Cardiac muscle cell (in vitro differentiated cells and primary cell): ENCODE data around the gene DYSF. TPM values are rescaled to one million over a fixed set of nuclear protein-coding genes. Genes with fewer than 3 reads are reported as not detected.

Source experiments
- DNase-seq, 2 donors: peaks; one replicate each; pipeline versions ENCODE4 v3.0.0 to v3.0.0-alpha.2; 2010 to 2017; ENCODE audit warnings: low read depth in 1 of 2, low spot score in 1 of 2
- H3K27ac ChIP-seq: fragments of 200-600 bp; sonication (generic); 2 replicates; pipeline ENCODE4 v1.5.1; 2016
- H3K27me3 ChIP-seq: fragments of 200-600 bp; sonication (generic); 2 replicates; pipeline ENCODE4 v1.6.0; 2016; ENCODE audit warnings: control low read depth
- H3K36me3 ChIP-seq: fragments of 200-600 bp; sonication (generic); 2 replicates; pipeline ENCODE4 v1.5.1; 2016; ENCODE audit warnings: control low read depth
- H3K4me1 ChIP-seq: fragments of 200-600 bp; sonication (generic); 2 replicates; pipeline ENCODE4 v1.8.1; 2017; ENCODE audit warnings: low read depth, mild to moderate bottlenecking, mixed run types
- H3K4me3 ChIP-seq: fragments of 200-600 bp; sonication (generic); 2 replicates; pipeline ENCODE4 v1.5.1; 2016; ENCODE audit warnings: mild to moderate bottlenecking
- H3K9me3 ChIP-seq: fragments of 200-600 bp; sonication (generic); 2 replicates; pipeline ENCODE4 v1.5.1; 2017; ENCODE audit warnings: low read depth, mild to moderate bottlenecking, control low read depth
- polyA plus RNA-seq: library from polyadenylated mRNA; unstranded; fragments of >200 nt; fragmentation: Nextera tagmentation; extraction: Ambion mirVana; gene quantifications from 2 replicates; pipeline ENCODE4 v1.2.1, GENCODE V29; 2016
- total RNA-seq: library from RNA; depleted of rRNA; stranded (reverse); fragments of >200 nt; gene quantifications from 2 replicates; pipeline ENCODE4 v1.2.3, GENCODE V29; 2016
- TF ChIP-seq, protein P1 (sequence below): IDR thresholded peaks from 2 replicates; pipeline ENCODE4 v1.5.1; 2012; ENCODE audit warnings: low read depth, mild to moderate bottlenecking, low read length

The DYSF gene
- total and polyA plus RNA-seq, 2 experiments from 2014 or later = 34.6 to 57.4 TPM

DNA sequence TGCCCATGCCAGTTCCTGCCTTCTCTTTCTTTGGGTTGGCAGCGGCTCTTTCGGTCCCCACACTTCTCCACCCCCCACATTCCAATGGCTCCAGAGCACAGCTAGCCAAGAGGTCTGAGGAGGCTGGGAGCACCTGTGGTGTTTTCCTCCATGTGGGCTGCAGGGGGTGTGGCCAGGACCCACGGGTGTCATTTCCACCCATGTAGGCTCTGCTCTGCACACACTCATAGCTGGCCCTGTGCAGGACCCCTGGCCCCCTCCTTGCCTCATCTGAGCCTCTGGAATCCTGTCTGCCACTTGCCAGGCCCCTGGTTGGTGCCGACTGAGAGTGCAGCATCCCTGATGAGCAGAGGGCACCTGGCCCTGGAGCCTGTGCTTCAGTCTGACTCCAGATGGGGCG, 46.3 kb downstream of the DYSF start:
- Histone ChIP-seq H3K27me3 (no peaks in the 10 kb centered on the region), H3K4me3 (no peak overlapping the region), H3K4me1 (peaks cover 29% of the 10 kb centered on the region), H3K36me3 (no peaks in the 10 kb centered on the region), H3K9me3 (no peaks in the 10 kb centered on the region), H3K27ac (no peak overlapping the region)
- no peak for DNase-seq
- TF ChIP-seq, protein P1, sequence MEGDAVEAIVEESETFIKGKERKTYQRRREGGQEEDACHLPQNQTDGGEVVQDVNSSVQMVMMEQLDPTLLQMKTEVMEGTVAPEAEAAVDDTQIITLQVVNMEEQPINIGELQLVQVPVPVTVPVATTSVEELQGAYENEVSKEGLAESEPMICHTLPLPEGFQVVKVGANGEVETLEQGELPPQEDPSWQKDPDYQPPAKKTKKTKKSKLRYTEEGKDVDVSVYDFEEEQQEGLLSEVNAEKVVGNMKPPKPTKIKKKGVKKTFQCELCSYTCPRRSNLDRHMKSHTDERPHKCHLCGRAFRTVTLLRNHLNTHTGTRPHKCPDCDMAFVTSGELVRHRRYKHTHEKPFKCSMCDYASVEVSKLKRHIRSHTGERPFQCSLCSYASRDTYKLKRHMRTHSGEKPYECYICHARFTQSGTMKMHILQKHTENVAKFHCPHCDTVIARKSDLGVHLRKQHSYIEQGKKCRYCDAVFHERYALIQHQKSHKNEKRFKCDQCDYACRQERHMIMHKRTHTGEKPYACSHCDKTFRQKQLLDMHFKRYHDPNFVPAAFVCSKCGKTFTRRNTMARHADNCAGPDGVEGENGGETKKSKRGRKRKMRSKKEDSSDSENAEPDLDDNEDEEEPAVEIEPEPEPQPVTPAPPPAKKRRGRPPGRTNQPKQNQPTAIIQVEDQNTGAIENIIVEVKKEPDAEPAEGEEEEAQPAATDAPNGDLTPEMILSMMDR = no peak

DNA sequence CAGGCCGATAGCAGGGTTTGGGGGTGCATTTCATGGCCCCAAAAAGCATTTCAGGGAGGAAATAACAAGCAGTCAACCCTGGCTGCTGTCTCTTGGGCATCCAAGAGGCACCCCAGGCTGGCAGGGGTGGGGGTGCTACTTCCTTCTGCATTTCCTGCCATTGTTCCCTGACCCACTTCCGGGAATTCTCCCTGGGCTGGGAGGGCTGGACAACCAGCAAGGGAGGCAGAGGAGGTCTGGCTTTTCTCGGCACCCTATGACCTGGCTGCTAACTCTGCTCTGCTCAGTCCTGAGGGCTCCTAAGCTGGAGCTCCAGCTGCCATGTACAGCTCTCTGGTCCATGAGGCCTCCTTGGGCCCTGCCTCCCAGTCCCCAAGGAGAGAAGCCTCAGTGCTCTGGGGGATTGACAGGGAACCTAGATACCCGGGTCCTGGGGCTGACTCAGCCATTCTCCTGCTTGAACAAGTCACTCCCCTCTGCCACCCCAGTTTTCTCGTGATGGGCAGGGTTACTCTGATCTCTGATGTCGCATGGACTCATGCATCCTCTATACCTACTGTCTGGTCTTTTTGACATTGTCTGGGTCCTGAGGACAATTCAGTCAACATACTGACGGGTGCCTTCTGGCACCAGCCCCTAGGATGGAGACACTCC, 47.2 kb downstream of the DYSF start:
- TF ChIP-seq, protein P1 = no peak
- Histone ChIP-seq H3K4me3 (no peak overlapping the region), H3K4me1 (peaks cover 38% of the 10 kb centered on the region), H3K27ac (no peak overlapping the region), H3K9me3 (no peaks in the 10 kb centered on the region), H3K36me3 (no peaks in the 10 kb centered on the region), H3K27me3 (no peaks in the 10 kb centered on the region)
- DNase-seq = peak in 1 of 2 donors; percentile 44

DNA sequence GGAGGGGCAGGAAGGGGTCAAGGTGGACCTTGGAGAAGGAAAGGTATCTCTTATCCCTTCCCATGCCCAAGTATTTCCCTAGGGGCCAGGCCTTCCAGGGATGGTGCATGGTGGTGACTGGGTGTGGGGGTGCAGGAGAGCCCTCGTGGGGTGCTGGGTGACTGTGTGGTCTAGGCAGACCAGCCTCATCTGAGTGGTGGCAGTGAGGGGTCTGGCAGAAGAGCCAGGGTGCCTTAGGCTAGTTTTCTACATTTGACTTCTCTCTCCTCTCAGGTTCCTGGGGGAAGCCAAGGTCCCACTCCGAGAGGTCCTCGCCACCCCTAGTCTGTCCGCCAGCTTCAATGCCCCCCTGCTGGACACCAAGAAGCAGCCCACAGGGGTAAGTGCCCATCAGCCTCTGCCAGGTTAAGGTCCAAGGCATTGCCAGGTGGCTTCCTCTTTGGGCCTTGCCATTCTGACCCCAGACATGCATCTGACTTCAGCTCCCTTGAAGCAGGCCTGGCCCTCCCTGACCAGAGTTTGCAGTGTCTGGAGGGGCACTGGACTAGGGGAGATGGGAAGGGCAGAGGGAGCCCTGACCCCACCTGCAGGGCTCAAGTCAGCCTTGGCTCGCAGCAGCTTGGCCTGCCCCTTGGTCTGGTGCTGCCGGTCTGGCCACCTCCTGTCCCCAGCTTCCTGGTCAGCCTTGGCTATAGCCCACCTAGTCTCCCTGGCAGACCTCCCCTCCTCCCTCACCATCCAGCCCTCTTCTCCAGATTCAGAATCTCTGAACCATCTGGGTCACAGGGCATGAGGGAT, 49.8 kb downstream of the DYSF start:
- Histone ChIP-seq H3K27ac (peak overlapping the region; percentile 85), H3K9me3 (no peaks in the 10 kb centered on the region), H3K36me3 (no peaks in the 10 kb centered on the region), H3K4me1 (peaks cover 37% of the 10 kb centered on the region), H3K4me3 (no peak overlapping the region), H3K27me3 (no peaks in the 10 kb centered on the region)
- no peak for DNase-seq
- TF ChIP-seq, protein P1 = no peak

DNA sequence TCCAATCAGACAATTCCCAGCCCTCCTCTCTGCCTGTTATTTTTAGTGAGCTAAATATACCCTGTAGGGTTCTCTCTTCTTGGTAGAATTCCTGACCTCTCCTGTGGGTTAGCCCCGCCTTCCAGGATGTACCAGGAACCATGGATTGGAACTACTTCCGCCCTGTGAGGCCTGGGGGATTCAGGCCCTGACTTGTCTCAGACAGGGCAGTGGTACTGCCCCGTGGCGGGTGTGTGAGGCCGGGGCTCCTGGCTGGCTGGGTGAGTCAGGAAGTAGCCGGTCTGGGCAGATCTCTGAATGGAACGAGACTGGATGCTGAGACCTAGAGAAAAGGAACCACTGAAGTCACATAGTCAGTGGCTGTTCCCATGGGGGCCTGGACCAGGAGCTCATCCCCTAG, 50.5 kb downstream of the DYSF start:
- Histone ChIP-seq H3K4me1 (peaks cover 34% of the 10 kb centered on the region), H3K27ac (peak overlapping the region; percentile 85), H3K4me3 (no peak overlapping the region), H3K36me3 (no peaks in the 10 kb centered on the region), H3K27me3 (no peaks in the 10 kb centered on the region), H3K9me3 (no peaks in the 10 kb centered on the region)
- DNase-seq = peak in 1 of 2 donors; percentile 61
- TF ChIP-seq, protein P1 = no peak

DNA sequence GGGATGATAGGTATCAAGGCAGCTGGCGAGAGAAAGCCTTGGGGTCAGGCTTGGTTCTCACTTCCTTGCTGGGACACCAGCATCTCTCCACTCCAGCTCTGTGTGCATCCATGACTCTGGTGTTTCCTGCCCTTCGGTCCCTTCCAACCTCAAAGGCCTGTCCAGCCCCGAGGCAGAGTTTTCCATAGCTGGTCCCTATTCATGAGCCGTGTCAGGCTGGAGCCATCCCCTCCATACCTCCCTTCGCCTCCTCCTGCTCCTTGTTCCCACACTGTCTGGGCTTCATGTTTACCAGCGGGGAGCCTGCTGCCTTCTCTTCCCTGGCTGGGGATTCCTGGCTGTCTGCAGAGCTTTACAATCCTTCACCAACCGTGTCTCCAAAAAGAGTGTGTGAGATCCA, 51.2 kb downstream of the DYSF start:
- no peaks in the 10 kb centered on the region for H3K36me3 ChIP-seq
- H3K9me3 ChIP-seq = no peaks in the 10 kb centered on the region
- peak overlapping the region; percentile 85 for H3K27ac ChIP-seq
- H3K4me3 ChIP-seq = no peak overlapping the region
- H3K4me1 ChIP-seq = peaks cover 34% of the 10 kb centered on the region
- DNase-seq = no peak
- TF ChIP-seq, protein P1 = no peak
- no peaks in the 10 kb centered on the region for H3K27me3 ChIP-seq
